Islet precursor cell (in vitro differentiated cells): ENCODE measurements around the gene LDHB.
"Not testable (repeated sequence)": the region's sequence is repeated elsewhere in the genome, so short reads cannot be mapped to it uniquely, and the experiment has no call there.

Experiments
- DNase-seq: peaks from one replicate; pipeline ENCODE4 v3.0.0-alpha.2; 2018

LDHB gene

DNA sequence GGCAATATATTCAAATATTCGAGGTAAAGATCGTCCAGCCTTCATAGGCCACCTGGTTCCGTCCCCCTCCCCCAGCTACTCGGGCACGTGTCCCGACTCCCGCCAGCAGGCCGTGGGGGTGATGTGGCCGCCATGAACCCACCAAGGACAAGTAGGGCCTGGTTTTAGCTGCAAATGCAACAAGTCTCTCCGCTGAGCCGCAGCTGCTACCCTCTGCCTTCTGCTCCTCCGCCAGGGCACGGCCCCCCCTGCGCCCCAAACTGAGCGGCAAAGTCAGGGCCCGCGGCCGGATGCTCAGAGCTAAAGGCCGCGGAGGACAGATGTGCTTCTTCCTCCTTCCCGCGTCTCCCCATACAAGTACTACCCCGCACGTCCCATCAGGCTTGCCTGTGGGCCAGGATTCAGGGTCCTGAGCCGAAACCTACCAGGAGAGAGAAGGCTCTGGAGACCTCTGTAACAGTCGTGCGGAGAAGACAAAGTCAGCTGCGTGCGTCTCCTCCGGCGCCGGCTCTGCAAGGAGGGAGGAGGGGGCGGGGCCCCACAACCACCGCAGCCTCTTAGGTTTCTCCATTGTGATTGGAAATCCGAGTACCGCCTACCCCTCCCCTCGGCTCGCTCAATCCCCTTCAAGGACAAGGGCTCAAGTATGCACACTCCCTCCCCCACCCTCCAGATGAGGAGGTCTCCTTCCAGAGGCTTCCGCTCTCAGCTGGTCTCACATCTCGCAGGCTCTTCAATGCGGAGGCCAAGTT, at the start of gene LDHB:
LDHB (minus strand) TSS at position 517 of the 752 bp plus-strand sequence. CDS start 3,171 bp downstream, outside the sequence.
- peak; percentile 100 for DNase-seq

DNA sequence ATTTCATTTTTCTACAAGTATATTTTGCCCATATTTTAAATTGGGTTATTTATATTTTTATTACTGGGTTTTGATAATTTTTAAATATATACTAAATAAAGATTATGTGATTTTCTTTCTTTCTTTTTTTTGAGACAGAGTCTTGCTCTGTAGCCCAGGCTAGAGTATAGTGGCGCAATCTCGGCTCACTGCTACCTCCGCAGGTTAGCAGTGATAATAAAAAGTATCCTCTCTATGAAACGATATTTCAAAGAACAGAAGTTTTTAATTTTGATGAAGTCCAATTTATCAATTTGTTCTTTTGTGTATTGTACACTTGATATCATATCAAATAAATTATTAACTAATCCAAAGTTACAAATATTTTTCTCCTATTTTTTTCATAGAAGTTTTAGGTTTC, 47.2 kb upstream of the LDHB start:
- no peak for DNase-seq

DNA sequence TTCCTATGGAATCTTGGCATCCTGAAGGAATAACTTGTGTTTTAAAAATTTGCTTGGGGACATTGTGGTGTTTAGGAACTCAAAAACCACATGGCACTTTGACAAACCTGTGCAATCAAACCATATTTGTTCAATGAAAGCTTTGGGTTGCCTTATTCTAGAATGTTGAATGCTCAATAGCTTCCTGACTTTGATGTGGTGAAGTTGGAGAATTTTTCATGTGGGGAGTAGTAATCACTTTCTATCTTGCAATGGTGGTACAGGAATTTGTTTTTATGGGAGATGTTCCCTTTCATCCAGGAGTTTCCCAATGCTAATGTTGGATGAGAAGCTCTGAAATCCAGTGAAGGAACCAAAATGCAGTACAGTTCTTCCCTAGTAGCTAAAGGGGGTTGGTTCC, 42.2 kb upstream of the LDHB start:
- DNase-seq, result no peak

DNA sequence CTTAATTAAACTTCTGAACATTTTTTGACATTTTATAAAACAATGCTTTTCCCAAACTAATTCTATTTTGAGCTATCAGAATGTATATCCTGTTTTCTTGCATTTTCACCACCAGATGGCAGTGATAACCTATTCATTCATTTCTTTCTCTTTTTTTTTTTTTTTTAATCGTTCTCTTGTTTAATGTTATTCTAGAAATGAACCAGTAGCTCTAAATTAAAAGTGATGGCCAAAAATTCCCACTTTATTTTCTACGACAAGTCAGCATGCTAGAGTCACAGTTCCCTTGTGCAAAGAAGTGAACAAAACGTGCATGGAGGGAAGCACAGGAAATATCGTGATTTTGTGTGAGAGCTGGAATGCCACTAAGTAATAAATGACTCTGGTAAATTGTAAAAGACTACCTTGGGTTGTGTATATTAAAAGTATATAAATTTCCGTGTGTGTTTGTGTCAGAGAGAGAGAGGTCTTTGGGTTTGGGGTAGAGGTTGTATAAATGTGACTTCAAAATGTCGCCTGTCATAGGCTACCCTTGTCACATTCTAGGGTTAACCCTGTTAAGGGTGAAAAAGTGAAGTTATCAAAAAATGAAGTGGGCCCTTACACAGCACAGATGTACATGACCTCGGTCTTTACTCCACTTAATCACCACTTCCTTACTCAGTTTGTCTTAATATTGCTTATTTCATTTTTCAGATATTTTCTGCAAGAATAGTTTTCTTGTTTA, 40.4 kb upstream of the LDHB start:
- no peak for DNase-seq

DNA sequence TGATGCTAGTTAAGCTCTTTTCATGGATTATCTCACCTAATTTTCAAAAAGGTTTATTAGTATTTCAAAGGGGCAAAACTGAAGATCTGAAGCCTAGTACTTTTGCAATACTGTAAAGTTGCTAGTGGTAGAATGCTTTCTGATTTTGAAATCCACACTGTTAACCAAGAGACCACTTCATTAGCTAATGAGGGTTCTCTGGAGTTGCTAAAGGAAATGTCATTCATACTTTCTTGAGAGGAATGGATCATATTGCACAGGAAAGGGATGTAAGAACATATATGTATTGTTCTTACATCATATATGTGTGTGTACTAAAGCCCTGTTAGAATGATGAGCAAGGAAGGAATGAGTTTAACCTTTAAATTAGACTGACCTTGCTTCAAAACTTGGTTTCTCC, 39.0 kb upstream of the LDHB start:
- DNase-seq, result no peak

DNA sequence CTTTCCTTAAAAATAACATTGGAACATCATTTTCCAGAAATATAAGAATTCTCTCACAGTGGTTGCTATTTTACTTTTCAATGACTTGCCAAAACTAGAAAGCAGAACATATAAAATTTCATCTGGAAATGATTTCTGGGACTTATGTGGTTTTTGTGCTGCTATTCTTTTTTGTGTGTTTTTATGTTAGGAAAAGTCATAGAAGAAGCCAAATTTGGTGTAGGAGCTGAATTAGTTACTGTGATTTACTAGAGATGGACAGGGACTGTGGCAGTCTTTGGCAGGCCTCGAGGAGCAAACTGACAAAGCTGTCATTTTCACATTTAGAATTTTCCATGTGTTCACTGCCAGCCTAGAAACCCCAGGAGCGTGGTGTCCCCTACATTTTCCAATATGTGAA, 38.3 kb upstream of the LDHB start:
- DNase-seq, result no peak

DNA sequence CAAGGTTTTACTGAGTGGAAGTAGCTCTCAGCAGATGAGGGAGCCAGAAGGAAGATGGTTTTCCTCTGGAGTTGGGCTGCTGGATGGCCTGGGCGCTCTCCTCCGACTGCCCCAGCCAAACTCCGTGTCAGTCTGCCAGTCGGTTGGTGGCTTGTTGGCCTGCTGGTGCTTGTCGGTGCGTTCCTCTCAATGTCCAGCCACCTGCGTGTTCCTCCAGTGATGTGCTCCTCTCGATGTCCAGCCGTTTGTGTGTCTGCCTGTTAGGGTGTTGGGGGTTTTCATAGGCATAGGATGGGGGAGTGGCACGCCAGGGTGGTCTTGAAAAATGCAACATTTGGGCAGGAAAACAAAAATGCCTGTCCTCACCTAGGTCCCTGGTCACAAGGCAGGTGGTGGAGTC, 37.0 kb upstream of the LDHB start:
- no peak for DNase-seq

DNA sequence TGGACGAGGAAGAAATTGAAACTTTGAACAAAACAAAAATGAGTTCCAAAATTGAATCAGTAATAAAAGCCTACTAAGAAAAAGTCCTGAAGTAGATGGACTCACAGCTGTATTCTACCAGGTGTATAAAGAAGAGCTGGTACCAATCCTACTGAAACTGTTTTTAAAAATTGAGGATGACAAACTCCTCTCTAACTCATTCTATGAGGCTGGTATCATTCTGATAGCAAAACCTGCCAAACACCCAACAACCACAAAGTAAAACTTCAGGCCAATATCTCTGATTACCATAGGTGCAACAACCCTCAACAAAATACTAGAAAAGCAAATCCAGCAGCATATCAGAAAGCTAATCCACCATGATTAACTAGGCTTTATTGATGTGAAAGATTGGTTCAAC, 33.9 kb upstream of the LDHB start:
- no peak for DNase-seq

DNA sequence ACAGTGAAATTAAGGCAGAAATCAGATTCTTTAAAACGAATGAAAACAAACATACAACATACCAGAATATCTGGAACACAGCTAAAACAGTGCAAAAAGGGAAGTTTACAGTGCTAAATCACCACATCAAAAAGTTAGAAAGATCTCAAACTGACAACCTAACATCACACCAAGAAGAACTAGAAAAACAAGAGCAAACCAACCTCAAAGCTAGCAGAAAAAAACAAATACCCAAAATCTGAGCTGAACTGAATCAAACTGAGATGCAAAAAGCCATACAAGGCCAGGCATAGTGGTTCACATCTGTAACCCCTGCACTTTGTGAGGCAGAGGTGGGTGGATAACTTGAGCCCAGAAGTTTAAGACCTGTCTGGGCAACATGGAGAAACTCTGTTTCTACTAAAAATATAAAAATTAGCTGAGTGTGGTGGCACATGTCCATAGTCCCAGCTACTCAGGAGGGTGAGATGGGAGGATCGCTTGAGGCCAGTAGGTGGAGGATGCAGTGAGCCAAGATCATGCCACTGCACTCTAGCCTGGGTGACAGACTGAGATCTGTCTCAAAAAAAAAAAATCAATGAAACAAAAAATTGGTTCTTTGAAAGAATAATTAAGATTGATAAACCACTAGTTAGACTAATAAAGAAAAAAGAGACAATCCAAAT, 33.2 kb upstream of the LDHB start:
- no peak for DNase-seq

DNA sequence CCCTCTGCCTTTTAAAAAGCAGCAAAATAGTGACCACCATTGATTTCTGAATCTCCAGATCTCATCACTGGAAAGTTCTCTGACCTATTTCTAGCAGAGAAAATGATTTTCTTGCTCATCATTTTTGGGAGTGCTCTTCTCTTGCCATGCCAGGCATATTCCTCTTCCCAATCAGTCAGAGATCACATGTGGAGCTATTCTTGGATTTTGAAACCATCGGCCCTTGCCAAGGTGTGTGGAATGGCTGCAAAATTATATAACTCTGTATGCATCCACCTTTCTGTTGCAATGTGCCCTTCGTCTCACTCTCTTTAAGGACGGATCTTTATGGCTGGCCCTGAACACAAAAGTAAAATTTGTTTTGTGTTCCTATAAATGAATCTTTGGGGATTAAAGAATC, 25.5 kb upstream of the LDHB start:
- DNase-seq, result no peak

DNA sequence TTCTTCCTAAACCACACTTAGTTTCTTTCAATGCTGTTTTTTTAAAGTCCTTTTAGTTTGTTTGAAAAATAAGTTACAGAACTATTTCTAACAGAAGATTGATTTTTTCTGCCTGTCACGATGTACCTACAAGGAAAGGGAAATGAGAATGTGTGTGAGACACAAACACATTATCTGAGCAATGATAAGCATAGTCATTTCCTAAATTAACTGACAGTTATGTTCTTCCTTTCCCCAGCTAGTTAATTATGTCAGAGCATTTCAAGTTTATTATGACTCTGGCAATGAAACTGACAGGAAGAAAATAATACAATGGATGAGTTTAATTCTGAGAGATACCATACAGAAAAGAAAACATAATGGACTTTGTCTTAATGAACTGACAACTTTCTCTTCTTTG, 21.3 kb upstream of the LDHB start:
- DNase-seq, result no peak

DNA sequence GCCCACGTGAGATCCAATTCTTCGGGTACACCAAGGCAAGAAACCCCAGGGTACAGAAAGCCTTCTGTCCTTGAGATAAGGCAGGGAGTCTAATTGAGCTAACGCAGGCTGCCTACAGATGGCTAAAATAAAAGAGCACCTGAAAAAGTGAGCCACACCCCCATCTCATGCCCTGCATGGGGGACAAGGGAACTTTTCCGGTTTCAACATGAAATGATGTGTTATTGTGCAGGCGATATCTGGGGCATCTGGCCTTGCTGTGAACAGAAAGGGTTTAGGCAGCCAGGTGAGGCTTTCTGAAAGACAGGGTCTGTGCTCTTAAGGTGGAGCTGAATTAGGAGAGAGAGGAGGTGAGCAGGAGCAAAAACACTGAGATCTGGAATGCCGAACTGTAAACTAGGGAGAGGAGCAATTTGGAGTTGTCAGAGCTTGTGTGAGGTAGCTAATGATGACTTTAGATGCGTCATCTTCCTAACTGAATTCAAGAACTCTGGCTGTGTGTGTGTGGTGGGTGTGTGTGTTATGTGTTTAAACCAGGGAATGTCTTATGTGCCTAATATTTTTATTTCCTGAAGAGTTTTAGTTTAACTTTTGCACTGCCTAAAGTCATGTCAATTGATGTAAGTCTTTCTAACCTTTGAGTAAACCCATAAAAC, 20.1 kb upstream of the LDHB start:
- DNase-seq, result no peak

DNA sequence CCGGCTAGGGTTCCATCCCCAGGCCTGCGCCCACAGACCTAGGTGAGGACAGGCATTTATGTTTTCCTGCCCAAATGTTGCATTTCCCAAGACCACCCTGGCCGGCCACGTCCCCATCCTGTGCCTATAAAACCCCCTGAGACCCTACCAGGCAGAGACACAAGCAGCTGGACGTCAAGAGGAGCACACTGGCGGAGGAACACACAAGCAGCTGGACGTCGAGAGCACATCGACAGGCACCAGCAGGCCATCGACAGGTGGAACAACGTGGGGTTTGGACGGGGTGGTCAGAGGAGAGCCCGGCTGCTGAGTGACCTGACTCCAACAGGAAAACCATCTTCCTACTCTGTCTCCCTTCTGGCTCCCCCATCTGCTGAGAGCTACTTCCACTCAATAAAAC, 19.6 kb upstream of the LDHB start:
- no peak for DNase-seq

DNA sequence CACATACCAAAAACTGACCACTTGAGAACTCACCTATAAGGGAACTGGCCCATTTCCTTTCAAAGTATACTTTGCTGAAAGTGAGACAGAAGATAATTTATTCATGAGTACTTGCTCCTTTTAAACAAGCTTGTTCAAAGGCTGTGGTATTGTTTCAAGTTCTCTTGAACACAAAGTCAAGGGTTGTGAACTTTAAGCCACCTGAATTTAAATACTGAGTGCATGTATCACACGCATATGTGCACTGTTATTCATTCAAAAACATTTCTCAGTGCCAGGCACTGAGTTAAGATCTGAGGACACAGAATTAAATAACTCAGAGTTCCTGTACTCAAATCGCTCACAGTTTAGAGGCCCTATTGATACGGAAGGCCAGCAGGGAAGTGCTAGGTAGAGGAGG, 19.1 kb upstream of the LDHB start:
- no peak for DNase-seq

DNA sequence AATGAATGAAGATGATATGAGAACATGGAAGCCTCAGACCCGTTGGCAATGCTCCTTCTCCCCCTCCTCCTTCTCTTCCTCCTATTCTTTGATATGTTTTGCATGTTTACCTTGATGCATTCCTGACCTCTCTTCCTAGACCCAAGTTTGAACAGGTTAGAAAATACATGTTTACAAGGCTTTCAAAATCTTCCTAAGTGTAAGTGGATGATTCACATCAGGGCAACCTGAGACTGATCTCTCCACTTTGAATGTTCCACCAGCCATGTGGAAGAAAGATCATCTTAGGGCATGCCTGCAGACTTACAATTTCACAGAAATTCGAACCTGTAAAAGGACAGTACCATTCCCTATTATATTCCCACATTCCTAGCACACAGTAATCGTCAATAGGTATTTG, 18.0 kb upstream of the LDHB start:
- DNase-seq, result no peak

DNA sequence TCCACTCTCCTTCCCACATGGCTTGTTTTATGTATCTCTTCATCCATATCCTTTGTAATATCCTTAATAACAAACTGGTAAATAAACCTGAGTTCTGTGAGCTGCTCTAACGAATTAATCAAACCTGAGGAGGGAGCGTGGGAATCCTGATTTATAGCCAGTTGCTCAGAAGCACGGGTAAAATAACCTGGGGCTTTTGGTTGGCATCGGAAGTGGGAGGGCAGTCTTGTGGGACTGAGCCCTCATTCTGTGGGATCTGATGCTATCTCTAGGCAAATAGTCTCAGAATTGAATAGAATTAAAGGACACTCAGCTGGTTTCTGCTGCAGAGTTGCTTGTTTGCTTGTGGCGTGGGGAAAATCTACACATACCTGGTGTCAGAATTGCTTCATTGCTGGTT, 17.5 kb upstream of the LDHB start:
- no peak for DNase-seq

DNA sequence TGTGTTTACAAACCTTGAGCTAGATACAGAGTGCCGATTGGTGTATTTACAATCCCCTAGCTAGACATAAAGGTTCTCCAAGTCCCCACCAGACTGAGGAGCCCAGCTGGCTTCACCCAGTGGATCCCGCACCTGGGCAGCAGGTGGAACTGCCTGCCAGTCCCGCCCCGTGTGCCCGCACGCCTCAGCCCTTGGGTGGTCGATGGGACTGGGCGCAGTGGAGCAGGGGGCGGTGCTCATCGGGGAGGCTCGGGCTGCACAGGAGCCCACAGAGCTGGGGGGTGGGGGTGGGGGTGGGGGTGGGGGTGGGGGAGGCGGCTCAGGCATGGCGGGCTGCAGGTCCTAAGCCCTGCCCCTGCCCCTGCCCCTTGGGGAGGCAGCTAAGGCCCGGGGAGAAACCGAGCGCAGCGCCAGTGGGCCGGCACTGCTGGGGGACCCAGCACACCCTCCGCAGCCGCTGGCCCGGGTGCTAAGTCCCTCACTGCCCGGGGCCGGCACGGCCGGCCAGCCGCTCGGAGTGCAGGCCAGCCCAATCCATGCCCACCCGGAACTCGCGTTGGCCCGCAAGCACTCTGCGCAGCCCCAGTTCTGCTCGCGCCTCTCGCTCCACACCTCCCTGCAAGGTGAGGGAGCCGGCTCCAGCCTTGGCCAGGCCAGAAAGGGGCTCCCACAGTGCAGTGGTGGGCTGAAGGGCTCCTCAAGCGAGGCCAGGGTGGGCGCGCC, 16.3 kb upstream of the LDHB start:
- DNase-seq, result not testable (repeated sequence)

DNA sequence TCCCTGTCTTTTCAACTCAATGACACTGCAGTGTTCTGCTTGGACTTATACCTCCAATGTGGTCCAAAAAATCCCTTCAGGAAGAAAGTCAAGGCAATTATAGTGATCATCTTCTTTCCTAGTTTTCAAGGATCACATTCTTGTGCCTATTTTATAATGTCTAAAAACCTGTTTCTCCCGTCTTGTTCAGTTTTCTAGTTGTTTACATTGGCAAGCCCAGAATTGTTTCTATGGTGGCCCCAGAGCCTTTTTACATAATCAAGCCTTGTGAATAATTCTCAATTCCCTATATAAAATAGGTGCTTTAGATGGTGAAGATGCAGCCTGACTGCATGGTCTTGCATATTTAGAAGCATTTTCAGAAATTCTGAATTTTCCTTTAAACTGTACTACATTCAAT, 14.5 kb upstream of the LDHB start:
- no peak for DNase-seq

DNA sequence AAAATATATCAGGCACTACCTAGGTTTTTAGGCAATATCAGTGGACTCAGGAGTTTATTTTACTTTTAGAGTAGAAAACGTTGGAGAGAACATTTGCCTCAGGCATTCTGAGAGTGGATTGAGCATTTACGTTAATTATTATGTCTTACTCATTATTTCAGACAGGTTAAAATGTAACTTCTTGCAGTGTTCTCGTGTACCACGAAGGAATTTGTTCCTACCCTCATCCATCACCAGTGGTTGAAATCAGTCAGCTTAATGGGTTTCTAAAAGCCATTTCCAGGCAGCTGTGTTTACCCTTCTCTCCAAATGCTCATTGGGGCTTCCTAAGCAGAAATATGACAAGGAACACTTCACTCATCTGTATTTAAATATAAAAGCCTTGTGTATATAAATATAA, 9.1 kb upstream of the LDHB start:
- no peak for DNase-seq

DNA sequence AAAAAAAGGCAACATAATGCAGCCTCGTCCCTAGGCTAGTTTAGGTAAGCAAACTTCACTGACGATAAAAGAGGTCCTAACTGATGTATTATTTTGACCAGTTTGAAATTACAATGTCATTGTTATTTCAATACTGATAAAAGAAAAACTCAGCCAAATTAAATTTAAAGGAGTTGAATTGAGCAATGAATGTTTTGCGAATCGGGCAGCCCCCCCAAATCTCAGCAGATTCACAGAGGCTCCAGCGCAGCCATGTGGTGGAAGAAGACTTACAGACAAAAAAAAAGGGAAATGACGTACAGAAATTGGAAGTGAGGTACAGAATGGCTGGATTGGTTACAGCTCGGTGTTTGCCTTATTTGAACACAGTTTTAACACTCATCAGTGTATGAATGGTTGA, 8.2 kb upstream of the LDHB start:
- DNase-seq, result no peak

DNA sequence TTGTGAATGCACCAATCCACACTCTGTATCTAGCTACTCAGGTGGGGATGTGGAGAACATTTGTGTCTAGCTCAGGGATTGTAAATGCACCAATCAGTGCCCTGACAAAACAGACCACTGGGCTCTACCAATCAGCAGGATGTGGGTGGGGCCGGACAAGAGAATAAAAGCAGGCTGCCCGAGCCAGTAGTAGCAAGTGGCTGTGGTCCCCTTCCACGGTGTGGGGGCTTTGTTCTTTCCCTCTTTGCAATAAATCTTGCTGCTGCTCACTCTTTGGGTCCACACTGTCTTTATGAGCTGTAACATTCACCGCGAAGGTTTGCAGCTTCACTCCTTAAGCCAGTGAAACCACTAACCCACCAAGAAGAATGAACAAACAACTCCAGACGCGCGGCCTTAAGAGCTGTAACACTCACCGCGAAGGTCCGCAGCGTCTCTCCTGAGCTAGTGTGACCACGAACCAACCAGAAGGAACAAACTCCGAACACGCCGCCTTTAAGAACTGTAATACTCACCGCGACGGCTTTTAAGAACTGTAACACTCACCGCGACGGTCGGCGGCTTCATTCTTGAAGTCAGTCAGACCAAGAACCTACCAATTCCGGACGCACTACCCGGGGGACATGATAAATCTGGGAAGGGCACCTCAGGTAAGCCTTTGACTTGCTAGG, 4.6 kb upstream of the LDHB start:
- DNase-seq, result no peak

DNA sequence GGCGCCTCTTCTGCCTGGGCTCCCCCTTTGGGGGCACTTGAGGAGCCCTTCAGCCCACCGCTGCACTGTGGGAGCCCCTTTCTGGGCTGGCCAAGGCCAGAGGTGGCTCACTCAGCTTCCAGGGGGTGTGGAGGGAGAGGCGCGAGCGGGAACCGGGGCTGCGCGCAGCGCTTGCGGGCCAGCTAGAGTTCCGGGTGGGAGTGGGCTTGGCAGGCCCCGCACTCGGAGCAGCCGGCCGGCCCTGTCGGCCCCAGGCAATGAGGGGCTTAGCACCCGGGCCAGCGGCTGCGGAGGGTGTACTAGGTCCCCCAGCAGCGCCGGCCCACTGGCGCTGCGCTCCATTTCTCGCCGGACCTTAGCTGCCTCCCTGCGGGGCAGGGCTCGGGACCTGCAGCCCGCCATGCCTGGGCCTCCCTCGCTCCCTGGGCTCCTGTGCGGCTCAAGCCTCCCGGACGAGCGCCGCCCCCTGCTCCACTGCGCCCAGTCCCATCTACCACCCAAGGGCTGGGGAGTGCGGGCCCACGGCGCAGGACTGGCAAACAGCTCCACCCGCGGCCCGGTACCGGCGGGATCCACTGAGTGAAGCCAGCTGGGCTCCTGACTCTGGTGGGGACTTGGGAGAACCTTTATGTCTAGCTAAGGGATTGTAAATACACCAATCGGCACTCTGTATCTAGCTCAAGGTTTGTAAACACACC, 3.9 kb upstream of the LDHB start:
- DNase-seq, result not testable (repeated sequence)
